Osteocyte (in vitro differentiated cells): ENCODE data around the gene HHIP. TPM values are rescaled to one million over a fixed set of nuclear protein-coding genes. Genes with fewer than 3 reads are reported as not detected.

Experiments
- DNase-seq: peaks from one replicate; pipeline ENCODE4 v3.0.0; 2021; ENCODE audit warnings: mixed read lengths; ENCODE audit not compliant: unreplicated experiment; ENCODE audit errors: extremely low spot score
- H3K27ac Mint-ChIP-seq: one replicate; pipeline ENCODE4 v1.8.0; 2021; ENCODE audit warnings: mild to moderate bottlenecking, mixed read lengths; ENCODE audit not compliant: unreplicated experiment
- H3K27me3 Mint-ChIP-seq: one replicate; pipeline ENCODE4 v1.8.0; 2021; ENCODE audit warnings: mixed read lengths; ENCODE audit not compliant: unreplicated experiment
- H3K36me3 Mint-ChIP-seq: one replicate; pipeline ENCODE4 v1.8.0; 2021; ENCODE audit warnings: mixed read lengths; ENCODE audit not compliant: unreplicated experiment
- H3K4me1 Mint-ChIP-seq: one replicate; pipeline ENCODE4 v1.8.0; 2021; ENCODE audit warnings: mixed read lengths; ENCODE audit not compliant: unreplicated experiment
- H3K4me3 Mint-ChIP-seq: one replicate; pipeline ENCODE4 v1.8.0; 2021; ENCODE audit warnings: mild to moderate bottlenecking, moderate library complexity, mixed read lengths; ENCODE audit not compliant: unreplicated experiment
- H3K9me3 Mint-ChIP-seq: one replicate; pipeline ENCODE4 v1.8.0; 2021; ENCODE audit warnings: mixed read lengths; ENCODE audit not compliant: unreplicated experiment
- CTCF ChIP-seq: fragments of 200-600 bp; sonication (generic); IDR thresholded peaks from 2 replicates; pipeline ENCODE4 v1.5.0; 2021; ENCODE audit warnings: antibody characterized with exemption, mild to moderate bottlenecking, moderate library complexity
- total RNA-seq: library from RNA; stranded (reverse); gene quantifications from 2 replicates; pipeline ENCODE4 v1.2.1, GENCODE V29; 2021

HHIP gene
- total RNA-seq, 1 donor from 2014 or later = 0.97 TPM

- peaks cover 12% of the 10 kb centered on the region for H3K4me1 Mint-ChIP-seq
- no peak for DNase-seq
- no peak overlapping the region for H3K27ac Mint-ChIP-seq
- TF ChIP-seq CTCF = no peak
- no peaks in the 10 kb centered on the region for H3K27me3 Mint-ChIP-seq
- H3K4me3 Mint-ChIP-seq = no peak overlapping the region
- peaks cover under 1% of the 10 kb centered on the region for H3K36me3 Mint-ChIP-seq
- no peaks in the 10 kb centered on the region for H3K9me3 Mint-ChIP-seq
Measured at GRCh38 chr4:144711700-144712456, 65.9 kb downstream of the HHIP start.

- Mint-ChIP-seq H3K27ac (no peak overlapping the region), H3K4me3 (no peak overlapping the region), H3K27me3 (no peaks in the 10 kb centered on the region), H3K4me1 (peaks cover 12% of the 10 kb centered on the region), H3K36me3 (no peaks in the 10 kb centered on the region), H3K9me3 (no peaks in the 10 kb centered on the region)
- no peak for TF ChIP-seq CTCF
- no peak for DNase-seq
Measured at GRCh38 chr4:144712775-144713174, 66.8 kb downstream of the HHIP start.

GRCh38 chr4:144714166-144714565, 68.2 kb downstream of the HHIP start:
- H3K4me3 Mint-ChIP-seq = no peak overlapping the region

GRCh38 chr4:144715230-144715629, 69.3 kb downstream of the HHIP start:
- no peak for TF ChIP-seq CTCF
- Mint-ChIP-seq H3K9me3 (no peaks in the 10 kb centered on the region), H3K4me3 (no peak overlapping the region), H3K4me1 (peaks cover 6% of the 10 kb centered on the region), H3K27ac (no peak overlapping the region), H3K27me3 (no peaks in the 10 kb centered on the region), H3K36me3 (no peaks in the 10 kb centered on the region)
- no peak for DNase-seq

More at GRCh38 chr4:144714166-144714565, 68.2 kb downstream of the HHIP start:
- Mint-ChIP-seq H3K36me3 (no peaks in the 10 kb centered on the region), H3K9me3 (no peaks in the 10 kb centered on the region), H3K4me1 (peaks cover 9% of the 10 kb centered on the region), H3K27me3 (no peaks in the 10 kb centered on the region), H3K27ac (no peak overlapping the region)
- no peak for TF ChIP-seq CTCF
- no peak for DNase-seq

GRCh38 chr4:144716778-144717177, 70.8 kb downstream of the HHIP start:
- DNase-seq = no peak
- no peaks in the 10 kb centered on the region for H3K9me3 Mint-ChIP-seq
- no peak for TF ChIP-seq CTCF

More at GRCh38 chr4:144716778-144717177, 70.8 kb downstream of the HHIP start:
- peaks cover 15% of the 10 kb centered on the region for H3K4me1 Mint-ChIP-seq
- H3K36me3 Mint-ChIP-seq = no peaks in the 10 kb centered on the region
- H3K27me3 Mint-ChIP-seq = no peaks in the 10 kb centered on the region
- H3K27ac Mint-ChIP-seq = no peak overlapping the region
- H3K4me3 Mint-ChIP-seq = no peak overlapping the region
